ENCODE data around the gene ARL4D.
"Not testable (repeated sequence)": the region's sequence is repeated elsewhere in the genome, so short reads cannot be mapped to it uniquely, and the experiment has no call there.

Gene ARL4D

GRCh38 chr17:43399839-43400328, 1.1 kb downstream of the ARL4D start:
- no peak for DNase-seq

- DNase-seq = no peak
Observed at GRCh38 chr17:43400943-43401717, 2.3 kb downstream of the ARL4D start.

- no peak for DNase-seq
Observed at GRCh38 chr17:43402078-43402477, 3.3 kb downstream of the ARL4D start.

GRCh38 chr17:43402567-43402966, 3.8 kb downstream of the ARL4D start:
- DNase-seq = no peak

- DNase-seq = no peak
Observed at GRCh38 chr17:43403846-43404245, 5.1 kb downstream of the ARL4D start.

- no peak for DNase-seq
Observed at GRCh38 chr17:43405861-43406260, 7.1 kb downstream of the ARL4D start.

GRCh38 chr17:43406676-43407645, 8.2 kb downstream of the ARL4D start:
- no peak for DNase-seq

GRCh38 chr17:43409131-43409530, 10.3 kb downstream of the ARL4D start:
- no peak for DNase-seq

GRCh38 chr17:43410557-43411368, 12.0 kb downstream of the ARL4D start:
- no peak for DNase-seq

- no peak for DNase-seq
Observed at GRCh38 chr17:43411369-43411677, 12.5 kb downstream of the ARL4D start.

GRCh38 chr17:43411749-43412148, 13.0 kb downstream of the ARL4D start:
- no peak for DNase-seq

- no peak for DNase-seq
Observed at GRCh38 chr17:43412166-43412565, 13.4 kb downstream of the ARL4D start.

GRCh38 chr17:43416998-43417890, 18.5 kb downstream of the ARL4D start:
- no peak for DNase-seq

GRCh38 chr17:43418441-43419374, 19.9 kb downstream of the ARL4D start:
- no peak for DNase-seq

- not testable (repeated sequence) for DNase-seq
Observed at GRCh38 chr17:43419375-43419882, 20.6 kb downstream of the ARL4D start.

- DNase-seq = no peak
Observed at GRCh38 chr17:43423777-43424455, 25.1 kb downstream of the ARL4D start.

GRCh38 chr17:43427362-43428043, 28.7 kb downstream of the ARL4D start:
- DNase-seq = no peak

- no peak for DNase-seq
Observed at GRCh38 chr17:43428524-43428923, 29.7 kb downstream of the ARL4D start.

All from activated CD4-positive, alpha-beta T cell treated with anti-CD3 and anti-CD28 coated beads, Interleukin-10, Interleukin-2, amounts not matched to agents 100 ng/mL and 50 ng/mL, durations not matched to agents 16 hours and 8 hours (primary cell).